B cell (primary cell): Measurements from ENCODE around the gene RERE. TPM values are rescaled to one million over a fixed set of nuclear protein-coding genes. Genes with fewer than 3 reads are reported as not detected.

Experiments
- ATAC-seq: fragments of 200-7000 bp; cut with Tn5 transposase; one replicate; pipeline ENCODE4 v1.10.0; 2021; ENCODE audit warnings: low read depth, mild to moderate bottlenecking, moderate number of reproducible peaks, moderate library complexity
- CTCF ChIA-PET: fragments of 350-600 bp; sonication (Branson Sonifier 250); formaldehyde crosslinking; loops from one replicate; lab custom pipeline; 2021; ENCODE audit warnings: antibody characterized with exemption, inconsistent platforms; lab: Charles Lee
- POLR2A ChIA-PET: fragments of 350-600 bp; sonication (Branson Sonifier 250); formaldehyde crosslinking; loops from one replicate; lab custom pipeline; 2021; ENCODE audit warnings: antibody characterized with exemption; lab: Charles Lee
- DNase-seq: peaks from one replicate; pipeline ENCODE4 v3.0.0; 2013
- H2AFZ ChIP-seq: 2 replicates; pipeline ENCODE4 v1.6.1; 2012; ENCODE audit warnings: mild to moderate bottlenecking, low read depth, low read length; ENCODE audit not compliant: insufficient read depth, poor library complexity, severe bottlenecking
- H3K27ac ChIP-seq, 2 donors: 1 replicate in 1 of 2; 2 replicates in 1 of 2; pipeline ENCODE4 v1.5.1; 2012 to 2013; ENCODE audit warnings: low read length in 2 of 2, mild to moderate bottlenecking in 2 of 2, moderate library complexity in 1 of 2
- H3K27me3 ChIP-seq, 4 experiments: fragments of 200-600 bp in 1 of 4; sonication (generic) in 1 of 4; replicated peaks in 1 of 4; 1 replicate in 2 of 4; 2 replicates in 2 of 4; pipeline versions ENCODE4 v1.6.1 to v1.7.0; 2013 to 2016; ENCODE audit warnings: low read length in 3 of 4, mild to moderate bottlenecking in 2 of 4, mixed read lengths in 1 of 4, moderate library complexity in 1 of 4; ENCODE audit not compliant: insufficient read depth in 4 of 4, control insufficient read depth in 3 of 4; ENCODE audit errors: control extremely low read depth in 1 of 4
- H3K36me3 ChIP-seq, 2 experiments: replicated peaks in 1 of 2; 1 replicate in 1 of 2; 2 replicates in 1 of 2; pipeline versions ENCODE4 v1.6.1 to v1.7.1; 2013; ENCODE audit warnings: low read length in 1 of 2; ENCODE audit not compliant: insufficient read depth in 2 of 2, control insufficient read depth in 1 of 2; ENCODE audit errors: control extremely low read depth in 1 of 2, extremely low read depth in 1 of 2
- H3K4me1 ChIP-seq, 2 donors: fragments of 200-600 bp in 1 of 2; sonication (generic) in 1 of 2; 1 replicate in 1 of 2; 2 replicates in 1 of 2; pipeline versions ENCODE4 v1.5.1 to v1.6.1; 2013 to 2017; ENCODE audit warnings: low read length in 2 of 2; ENCODE audit not compliant: control insufficient read depth in 2 of 2, insufficient read depth in 2 of 2
- H3K4me2 ChIP-seq: replicated peaks from 2 replicates; pipeline ENCODE3; 2012; ENCODE audit warnings: mild to moderate bottlenecking, low read depth, low read length; ENCODE audit not compliant: poor library complexity, severe bottlenecking
- H3K4me3 ChIP-seq, 5 experiments: fragments of 200-600 bp in 1 of 5; sonication (generic) in 1 of 5; 1 replicate in 3 of 5; 2 replicates in 2 of 5; pipeline versions ENCODE4 v1.5.1 to v1.7.0; 2011 to 2016; ENCODE audit warnings: low read length in 4 of 5, mild to moderate bottlenecking in 4 of 5, low read depth in 2 of 5, control low read depth in 1 of 5, moderate library complexity in 1 of 5; ENCODE audit not compliant: insufficient read depth in 1 of 5; ENCODE audit errors: control extremely low read depth in 1 of 5, extremely low read depth in 1 of 5
- H3K79me2 ChIP-seq: fragments of 200-600 bp; sonication (generic); one replicate; pipeline ENCODE4 v1.6.0; 2016; ENCODE audit warnings: low read length; ENCODE audit not compliant: control insufficient read depth, insufficient read depth
- H3K9ac ChIP-seq: fragments of 200-600 bp; sonication (generic); 2 replicates; pipeline ENCODE4 v1.6.1; 2017; ENCODE audit warnings: mild to moderate bottlenecking, low read length, moderate library complexity
- H3K9me3 ChIP-seq, 3 donors: one replicate each; pipeline versions ENCODE4 v1.6.1 to v1.7.1; 2013; ENCODE audit warnings: low read length in 2 of 3; ENCODE audit not compliant: control insufficient read depth in 2 of 3, insufficient read depth in 1 of 3; ENCODE audit errors: control extremely low read depth in 1 of 3
- H4K20me1 ChIP-seq: 2 replicates; pipeline ENCODE4 v1.6.0; 2012; ENCODE audit warnings: mild to moderate bottlenecking, low read length; ENCODE audit not compliant: insufficient read depth, control insufficient read depth, poor library complexity, severe bottlenecking
- H3K27ac Mint-ChIP-seq: one replicate; pipeline ENCODE4 v1.8.0; 2021; ENCODE audit warnings: mixed read lengths
- H3K27me3 Mint-ChIP-seq: one replicate; pipeline ENCODE4 v1.8.0; 2021; ENCODE audit warnings: mixed read lengths
- H3K4me1 Mint-ChIP-seq: one replicate; pipeline ENCODE4 v1.8.0; 2021; ENCODE audit warnings: mixed read lengths
- H3K4me3 Mint-ChIP-seq: one replicate; pipeline ENCODE4 v1.8.0; 2021; ENCODE audit warnings: mixed read lengths
- H3K9me3 Mint-ChIP-seq: one replicate; pipeline ENCODE4 v1.8.0; 2022; ENCODE audit warnings: mixed read lengths; ENCODE audit not compliant: insufficient read depth
- EZH2 ChIP-seq: IDR thresholded peaks from 2 replicates; pipeline ENCODE4 v1.6.1; 2012; ENCODE audit warnings: borderline replicate concordance, low read depth, mild to moderate bottlenecking, moderate library complexity, low read length; ENCODE audit not compliant: insufficient read depth, poor library complexity, severe bottlenecking
- WGBS: methylation state at CpG from one replicate; pipeline ENCODE4 v1.1.5; 2013; ENCODE audit warnings: missing lambda C conversion rate; ENCODE audit not compliant: insufficient coverage; 5-methylcytosine and 5-hydroxymethylcytosine counted together
- intact Hi-C: fragments of 100-400 bp; cut with micrococcal nuclease; formaldehyde crosslinking; loops from one replicate; pipeline ENCODE4 v1.10.0; 2022
- polyA plus RNA-seq: library from polyadenylated mRNA; depleted of rRNA; stranded (reverse); fragments of >200 nt; gene quantifications from 2 replicates; pipeline ENCODE4 v1.2.3, GENCODE V29; 2012
- total RNA-seq, 2 donors: library from RNA; stranded (reverse); fragments of 120-200 nt in 1 of 2; gene quantifications; 1 replicate in 1 of 2; 2 replicates in 1 of 2; pipeline versions ENCODE4 v1.2.3 to v1.2.4, GENCODE V29; 2013 to 2022
- TF ChIP-seq, protein P1 (sequence below): fragments of 200-600 bp; IDR thresholded peaks from one replicate; pipeline ENCODE4 v1.8.0; 2022; ENCODE audit warnings: antibody characterized with exemption, mild to moderate bottlenecking

The RERE gene
- total and polyA plus RNA-seq, 2 donors (not counting 1 experiment from before 2014, with no cell fraction given), result 27.3 to 132 TPM

DNA sequence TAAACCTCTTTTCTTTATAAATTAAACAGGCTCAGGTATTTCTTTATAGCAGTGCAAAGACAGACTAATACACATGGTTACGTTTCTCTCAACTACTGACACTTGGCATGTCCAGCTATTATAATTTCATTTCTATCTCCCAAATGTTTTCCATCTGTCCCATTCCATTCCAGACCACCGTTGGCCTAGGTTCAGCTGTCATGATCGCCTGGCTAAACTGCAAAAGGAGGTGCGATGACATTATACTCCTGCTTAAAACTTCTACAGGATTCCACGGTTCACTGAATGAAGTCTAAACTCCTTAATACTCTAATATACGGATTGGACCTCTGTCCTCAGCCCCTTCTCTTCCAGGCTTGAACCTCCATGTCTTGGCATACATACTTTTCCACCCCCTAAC is 72.1 kb downstream of the RERE start:
- H3K9me3 ChIP-seq, result no peaks in the 10 kb centered on the region
- Mint-ChIP-seq H3K4me3 (no peak overlapping the region), H3K4me1 (peaks cover 9% of the 10 kb centered on the region), H3K27me3 (no peaks in the 10 kb centered on the region), H3K27ac (no peak overlapping the region), H3K9me3 (no peaks in the 10 kb centered on the region)
- WGBS, result 99% methylated on average over 6 of the region's 6 CpGs
- H2AFZ ChIP-seq, result no peak overlapping the region
- intact Hi-C loops, result no loop called here
- POLR2A ChIA-PET, result no interaction called here
- H3K79me2 ChIP-seq, result peaks cover 37% of the 10 kb centered on the region
- H3K36me3 ChIP-seq, result no peaks in the 10 kb centered on the region
- no peak for DNase-seq
- no peak overlapping the region for H3K4me2 ChIP-seq
- CTCF ChIA-PET, result no interaction called here
- H3K4me1 ChIP-seq, result peaks cover 4 to 5% of the 10 kb centered on the region in 2 donors
- no peak overlapping the region for H3K4me3 ChIP-seq
- H4K20me1 ChIP-seq, result no peaks in the 10 kb centered on the region
- ATAC-seq, result no peak
- no peak overlapping the region for H3K9ac ChIP-seq
- H3K27ac ChIP-seq, result no peak overlapping the region
- TF ChIP-seq EZH2, result no peak
- TF ChIP-seq, protein P1, sequence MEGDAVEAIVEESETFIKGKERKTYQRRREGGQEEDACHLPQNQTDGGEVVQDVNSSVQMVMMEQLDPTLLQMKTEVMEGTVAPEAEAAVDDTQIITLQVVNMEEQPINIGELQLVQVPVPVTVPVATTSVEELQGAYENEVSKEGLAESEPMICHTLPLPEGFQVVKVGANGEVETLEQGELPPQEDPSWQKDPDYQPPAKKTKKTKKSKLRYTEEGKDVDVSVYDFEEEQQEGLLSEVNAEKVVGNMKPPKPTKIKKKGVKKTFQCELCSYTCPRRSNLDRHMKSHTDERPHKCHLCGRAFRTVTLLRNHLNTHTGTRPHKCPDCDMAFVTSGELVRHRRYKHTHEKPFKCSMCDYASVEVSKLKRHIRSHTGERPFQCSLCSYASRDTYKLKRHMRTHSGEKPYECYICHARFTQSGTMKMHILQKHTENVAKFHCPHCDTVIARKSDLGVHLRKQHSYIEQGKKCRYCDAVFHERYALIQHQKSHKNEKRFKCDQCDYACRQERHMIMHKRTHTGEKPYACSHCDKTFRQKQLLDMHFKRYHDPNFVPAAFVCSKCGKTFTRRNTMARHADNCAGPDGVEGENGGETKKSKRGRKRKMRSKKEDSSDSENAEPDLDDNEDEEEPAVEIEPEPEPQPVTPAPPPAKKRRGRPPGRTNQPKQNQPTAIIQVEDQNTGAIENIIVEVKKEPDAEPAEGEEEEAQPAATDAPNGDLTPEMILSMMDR, result no peak
- H3K27me3 ChIP-seq, result no peaks in the 10 kb centered on the region

GRCh38 chr1:8742022-8742924 is 75.2 kb downstream of the RERE start:
- H3K4me3 Mint-ChIP-seq, result no peak overlapping the region
- POLR2A ChIA-PET, result no interaction called here
- 100% methylated on average over 3 of the region's 6 CpGs for WGBS
- H3K36me3 ChIP-seq, result no peaks in the 10 kb centered on the region
- peaks cover 6% of the 10 kb centered on the region for H3K9me3 Mint-ChIP-seq
- DNase-seq, result no peak
- no peaks in the 10 kb centered on the region for H3K27me3 ChIP-seq
- H3K4me1 ChIP-seq, result peaks cover 4 to 5% of the 10 kb centered on the region in 2 donors
- H3K27ac ChIP-seq, result no peak overlapping the region
- H4K20me1 ChIP-seq, result no peaks in the 10 kb centered on the region
- H3K27ac Mint-ChIP-seq, result no peak overlapping the region
- peaks cover 10% of the 10 kb centered on the region for H3K4me1 Mint-ChIP-seq
- H3K4me2 ChIP-seq, result no peak overlapping the region
- CTCF ChIA-PET, result interaction anchor here (0.7 to 1.3 kb wide), 4 partner anchors 13 to 270 kb away, joined by 3 to 7 read pairs (median 4); no protein-coding TSS in a partner anchor
- H3K9ac ChIP-seq, result no peak overlapping the region
- TF ChIP-seq, protein P1, result no peak
- no peak for TF ChIP-seq EZH2
- H3K9me3 ChIP-seq, result peaks cover 0 to 11% (median 5%) of the 10 kb centered on the region in 3 donors
- peaks cover 35% of the 10 kb centered on the region for H3K79me2 ChIP-seq
- H3K27me3 Mint-ChIP-seq, result no peaks in the 10 kb centered on the region
- intact Hi-C loops, result no loop called here
- H3K4me3 ChIP-seq, result no peak overlapping the region
- no peak overlapping the region for H2AFZ ChIP-seq
- ATAC-seq, result no peak
